OCI-LY3 (cell line): ENCODE data around the gene GLYR1.

Experiments
- CTCF ChIP-seq: fragments of 200-600, 300-600 bp; sonication (generic); IDR thresholded peaks from 2 replicates; pipeline ENCODE4 v1.5.1; 2014; ENCODE audit warnings: antibody characterized with exemption, low read length, low read depth
- EZH2phosphoT487 ChIP-seq: fragments of 200-600 bp; shearing (Covaris generic); IDR thresholded peaks from 2 replicates; pipeline ENCODE4 v1.6.1; 2018; ENCODE audit warnings: antibody characterized with exemption, mixed run types, low read depth

DNA sequence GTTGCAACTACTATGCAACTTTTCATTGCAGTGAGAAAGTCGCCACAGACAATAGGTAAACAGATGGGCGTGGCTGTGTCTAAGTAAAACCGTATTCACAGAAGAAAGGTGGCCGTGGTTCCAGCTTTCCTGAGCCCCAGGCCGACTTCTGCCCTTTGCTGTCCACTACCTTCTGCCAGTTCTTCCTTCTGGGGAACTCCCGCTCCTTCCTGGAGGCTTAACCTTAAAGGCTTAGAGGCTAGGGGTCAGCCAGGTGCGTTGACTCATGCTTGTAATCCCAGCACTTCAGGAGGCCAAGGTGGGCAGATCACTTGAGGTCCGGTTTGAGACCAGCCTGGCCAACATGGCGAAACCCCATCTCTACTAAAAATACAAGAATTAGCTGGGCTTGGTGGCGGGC is 56.8 kb downstream of the GLYR1 start:
- TF ChIP-seq CTCF (no peak), EZH2phosphoT487 (no peak)
